ENCODE data around the gene PLEKHM2.
"Not testable (repeated sequence)": the region's sequence is repeated elsewhere in the genome, so short reads cannot be mapped to it uniquely, and the experiment has no call there.

The PLEKHM2 gene

GRCh38 chr1:15676688-15677661 is 7.1 kb upstream of the PLEKHM2 start:
- DNase-seq, result no peak

- no peak for DNase-seq
Measured at GRCh38 chr1:15678578-15678977, 5.5 kb upstream of the PLEKHM2 start.

GRCh38 chr1:15680131-15680530 is 4.0 kb upstream of the PLEKHM2 start:
- DNase-seq, result no peak

- no peak for DNase-seq
Measured at GRCh38 chr1:15680561-15681348, 3.4 kb upstream of the PLEKHM2 start.

- DNase-seq, result no peak
Measured at GRCh38 chr1:15681349-15682292, 2.5 kb upstream of the PLEKHM2 start.

GRCh38 chr1:15682936-15683341 is 1.2 kb upstream of the PLEKHM2 start:
- no peak for DNase-seq

GRCh38 chr1:15683345-15684039 is 628 bp upstream of the PLEKHM2 start:
- no peak for DNase-seq

- peak; percentile 46 for DNase-seq
Measured at GRCh38 chr1:15684468-15685291, 560 bp downstream of the PLEKHM2 start.

GRCh38 chr1:15685820-15686219 is 1.7 kb downstream of the PLEKHM2 start:
- DNase-seq, result no peak

- DNase-seq, result no peak
Measured at GRCh38 chr1:15687446-15687845, 3.3 kb downstream of the PLEKHM2 start.

GRCh38 chr1:15690317-15690716 is 6.2 kb downstream of the PLEKHM2 start:
- DNase-seq, result no peak

GRCh38 chr1:15691434-15692032 is 7.4 kb downstream of the PLEKHM2 start:
- no peak for DNase-seq

GRCh38 chr1:15692121-15692682 is 8.1 kb downstream of the PLEKHM2 start:
- DNase-seq, result no peak

- no peak for DNase-seq
Measured at GRCh38 chr1:15693371-15693770, 9.3 kb downstream of the PLEKHM2 start.

- peak; percentile 53 for DNase-seq
Measured at GRCh38 chr1:15696956-15697521, 12.9 kb downstream of the PLEKHM2 start.

GRCh38 chr1:15698201-15698600 is 14.1 kb downstream of the PLEKHM2 start:
- no peak for DNase-seq

- DNase-seq, result not testable (repeated sequence)
Measured at GRCh38 chr1:15699321-15699720, 15.2 kb downstream of the PLEKHM2 start.

- no peak for DNase-seq
Measured at GRCh38 chr1:15700508-15700907, 16.4 kb downstream of the PLEKHM2 start.

GRCh38 chr1:15701784-15702183 is 17.7 kb downstream of the PLEKHM2 start:
- no peak for DNase-seq

All from CD4-positive, alpha-beta T cell treated with Interleukin-6 for 4 hours (primary cell).